A673 (cell line): ENCODE data around the gene DPF3. TPM values are rescaled to one million over a fixed set of nuclear protein-coding genes. Genes with fewer than 3 reads are reported as not detected.

Source experiments
- BruUV-seq: library from RNA; stranded (reverse); fragments of 400-500 nt; replicated peaks from 2 replicates; lab custom pipeline; 2021; lab: Mats Ljungman, UMichigan
- CTCF ChIA-PET: fragments of 300-600 bp; sonication (Branson Sonifier 250); formaldehyde crosslinking; loops from one replicate; lab custom pipeline; 2022; ENCODE audit warnings: antibody characterized with exemption; lab: Charles Lee
- POLR2A ChIA-PET: fragments of 300-600 bp; sonication (Branson Sonifier 250); formaldehyde crosslinking; loops from one replicate; lab custom pipeline; 2022; ENCODE audit warnings: antibody characterized with exemption; ENCODE audit not compliant: low non-redundant PET; lab: Charles Lee
- DNase-seq: peaks from one replicate; pipeline ENCODE4 v3.0.0-alpha.2; 2015; ENCODE audit warnings: low spot score
- H3K27ac ChIP-seq: fragments of 200-600 bp; sonication (generic); 2 replicates; pipeline ENCODE4 v1.5.1; 2016; ENCODE audit warnings: mixed run types, low read depth, mild to moderate bottlenecking, mixed read lengths, antibody characterized with exemption, low read length; ENCODE audit not compliant: poor library complexity, severe bottlenecking
- H3K27me3 ChIP-seq: fragments of 200-600 bp; sonication (generic); replicated peaks from 2 replicates; pipeline ENCODE4 v1.6.1; 2017; ENCODE audit warnings: mixed run types, low read depth, mild to moderate bottlenecking, mixed read lengths, antibody characterized with exemption, low read length; ENCODE audit not compliant: insufficient read depth, poor library complexity
- H3K36me3 ChIP-seq: fragments of 200-600 bp; sonication (generic); 2 replicates; pipeline ENCODE4 v1.6.1; 2016; ENCODE audit warnings: mixed run types, mild to moderate bottlenecking, mixed read lengths, antibody characterized with exemption, low read length; ENCODE audit not compliant: insufficient read depth, poor library complexity, severe bottlenecking
- H3K4me1 ChIP-seq: fragments of 200-600 bp; sonication (generic); 2 replicates; pipeline ENCODE4 v1.6.1; 2017; ENCODE audit warnings: mixed run types, mild to moderate bottlenecking, mixed read lengths, antibody characterized with exemption, low read length; ENCODE audit not compliant: insufficient read depth, poor library complexity, severe bottlenecking
- H3K4me3 ChIP-seq: fragments of 200-600 bp; sonication (generic); 2 replicates; pipeline ENCODE4 v1.5.1; 2016; ENCODE audit warnings: low read depth, mixed run types, mild to moderate bottlenecking, mixed read lengths, low read length; ENCODE audit not compliant: poor library complexity, severe bottlenecking
- H3K9me3 ChIP-seq: fragments of 200-600 bp; sonication (generic); 2 replicates; pipeline ENCODE4 v1.6.1; 2016; ENCODE audit warnings: mixed run types, low read depth, mild to moderate bottlenecking, mixed read lengths, antibody characterized with exemption, low read length; ENCODE audit not compliant: poor library complexity, severe bottlenecking
- CTCF ChIP-seq: fragments of 300-800, 200-600 bp; sonication (generic); conservative IDR thresholded peaks from 2 replicates; pipeline ENCODE4 v1.5.1; 2017; ENCODE audit warnings: low read depth, mild to moderate bottlenecking, antibody characterized with exemption, low read length, moderate library complexity, mixed read lengths
- EZH2 ChIP-seq: fragments of 200-600 bp; sonication (generic); IDR thresholded peaks from 2 replicates; pipeline ENCODE4 v1.6.1; 2017; ENCODE audit warnings: borderline replicate concordance, low read depth, mild to moderate bottlenecking, mixed read lengths, antibody characterized with exemption, low read length; ENCODE audit not compliant: poor library complexity, severe bottlenecking
- intact Hi-C: fragments of 100-400 bp; cut with micrococcal nuclease; formaldehyde crosslinking; loops from one replicate; pipeline ENCODE4 v1.10.0; 2022; ENCODE audit not compliant: unreplicated experiment
- total RNA-seq: library from RNA; stranded (reverse); gene quantifications from 2 replicates; pipeline ENCODE4 v1.2.3, GENCODE V29; 2021

Gene DPF3
- total RNA-seq, 1 experiment from 2014 or later: 15.7 TPM

- intact Hi-C loops: no loop called here
Observed at GRCh38 chr14:72801836-72802587, 91.9 kb downstream of the DPF3 start.

DNA sequence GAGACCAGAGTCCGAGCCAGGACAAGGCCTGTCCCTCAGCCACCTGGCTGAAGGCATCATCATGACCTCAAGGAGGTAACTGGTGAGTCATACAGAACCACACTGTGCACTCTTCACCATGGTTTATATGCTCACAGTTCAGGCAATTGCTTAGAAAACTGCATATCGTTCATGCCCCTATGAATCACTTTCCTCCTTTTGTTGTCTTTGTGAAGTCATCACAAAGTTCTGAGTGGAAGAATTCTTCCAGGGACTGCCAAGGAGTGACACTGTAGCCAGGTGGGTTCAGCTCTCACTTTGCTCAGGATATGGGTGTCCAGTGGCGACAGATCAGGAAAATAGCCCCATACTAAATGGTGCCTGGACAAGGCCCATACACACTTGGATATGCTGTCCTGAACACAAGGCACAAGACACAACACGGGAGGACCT is 92.5 kb downstream of the DPF3 start:
- H3K27me3 ChIP-seq: no peaks in the 10 kb centered on the region
- no peak for DNase-seq
- BruUV-seq: no TSS peak
- intact Hi-C loops: no loop called here
- TF ChIP-seq EZH2 (no peak), CTCF (no peak)
- H3K4me1 ChIP-seq: no peaks in the 10 kb centered on the region
- no peak overlapping the region for H3K4me3 ChIP-seq
- no peak overlapping the region for H3K27ac ChIP-seq
- no peaks in the 10 kb centered on the region for H3K9me3 ChIP-seq
- ChIA-PET CTCF (no interaction called here), POLR2A (no interaction called here)
- H3K36me3 ChIP-seq: no peaks in the 10 kb centered on the region

More at GRCh38 chr14:72801836-72802587, 91.9 kb downstream of the DPF3 start:
- no peak for TF ChIP-seq CTCF
- no peak for TF ChIP-seq EZH2
- DNase-seq: no peak
- H3K27ac ChIP-seq: no peak overlapping the region
- H3K9me3 ChIP-seq: no peaks in the 10 kb centered on the region
- H3K4me3 ChIP-seq: no peak overlapping the region
- POLR2A ChIA-PET: no interaction called here
- BruUV-seq: no TSS peak
- CTCF ChIA-PET: no interaction called here
- H3K4me1 ChIP-seq: no peaks in the 10 kb centered on the region
- no peaks in the 10 kb centered on the region for H3K27me3 ChIP-seq
- no peaks in the 10 kb centered on the region for H3K36me3 ChIP-seq

DNA sequence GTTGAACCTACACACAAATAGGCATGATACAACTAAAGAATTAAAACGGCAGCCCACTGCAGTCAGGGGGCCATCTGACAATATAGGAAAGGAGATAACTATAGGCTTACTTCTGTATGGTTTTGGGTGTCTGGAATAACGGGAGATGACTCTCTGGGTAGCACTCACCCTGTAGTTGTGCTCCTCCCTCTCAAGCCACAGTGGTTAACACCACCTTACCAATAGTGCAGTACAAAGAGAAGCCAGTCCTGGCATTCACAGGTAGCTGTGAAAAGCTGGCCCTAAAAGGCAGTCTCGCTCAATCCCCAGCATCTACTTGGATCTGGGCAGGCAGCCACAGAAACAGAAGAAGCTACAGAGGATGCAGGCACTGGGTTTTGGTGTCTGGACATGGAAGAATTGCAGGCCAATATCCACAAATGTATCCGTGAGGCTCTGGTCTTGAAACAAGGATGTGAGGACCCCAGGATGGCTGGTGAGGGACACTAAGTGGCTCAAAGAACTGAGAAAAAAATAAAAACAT is 93.0 kb downstream of the DPF3 start:
- H3K4me3 ChIP-seq: no peak overlapping the region
- DNase-seq: no peak
- H3K9me3 ChIP-seq: no peaks in the 10 kb centered on the region
- no peaks in the 10 kb centered on the region for H3K27me3 ChIP-seq
- intact Hi-C loops: no loop called here
- H3K4me1 ChIP-seq: no peaks in the 10 kb centered on the region
- CTCF ChIA-PET: no interaction called here
- POLR2A ChIA-PET: no interaction called here
- BruUV-seq: no TSS peak
- H3K36me3 ChIP-seq: no peaks in the 10 kb centered on the region
- no peak overlapping the region for H3K27ac ChIP-seq
- TF ChIP-seq CTCF (no peak), EZH2 (no peak)
